NCI-H345 treated with DMSO at 0.1 percent for 48 hours (cell line): ENCODE measurements around the gene B3GNT5.

Experiments
- DNase-seq: peaks from one replicate; lab custom pipeline; 2025; ENCODE audit not compliant: unreplicated experiment; lab: John Stamatoyannopoulos, UW

The B3GNT5 gene

DNA sequence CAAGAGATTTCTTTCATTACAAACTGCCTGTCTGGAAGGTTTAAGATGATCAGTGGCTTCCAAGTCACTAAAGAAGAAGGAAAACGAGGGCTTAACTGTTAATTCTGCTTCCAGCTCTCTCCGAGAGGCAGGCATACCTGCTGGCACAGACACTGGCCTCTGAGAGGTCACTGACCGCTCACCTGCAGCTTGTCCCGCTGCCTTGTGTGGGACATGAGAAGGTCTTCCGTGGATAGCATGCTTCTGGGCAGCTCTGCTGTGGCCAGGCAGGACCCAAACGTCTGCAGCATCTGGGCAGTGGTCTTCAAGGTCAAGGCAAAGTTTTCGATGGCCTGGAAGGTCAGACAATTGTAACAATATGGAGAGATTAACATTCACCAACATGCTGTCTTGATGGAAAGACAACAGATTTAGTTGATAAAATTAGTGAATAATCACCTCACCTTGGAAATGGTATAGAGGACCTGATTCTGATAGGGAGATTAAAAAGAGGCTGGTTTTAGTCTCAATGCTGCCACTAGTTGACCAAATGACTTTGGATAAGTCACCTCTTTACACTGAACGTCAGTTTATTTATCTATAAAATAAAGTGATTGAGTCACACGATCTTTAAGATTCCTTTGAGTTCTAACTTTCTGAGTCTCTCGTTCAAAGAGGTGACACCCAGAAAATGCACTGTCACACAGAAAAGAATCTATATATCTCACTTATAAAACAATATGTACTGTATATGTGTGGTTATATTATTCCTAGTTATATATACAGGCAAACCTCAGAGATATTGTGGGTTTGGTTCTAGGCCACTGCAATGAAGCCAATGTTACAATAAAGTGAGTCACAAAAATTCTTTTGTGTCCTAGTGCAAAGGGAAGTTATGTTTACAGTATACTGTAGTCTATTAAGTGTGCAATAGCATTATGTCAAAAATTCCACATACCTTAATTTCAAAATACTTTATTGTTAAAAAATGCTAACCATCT lies 65.1 kb downstream of the B3GNT5 start:
- no peak for DNase-seq

DNA sequence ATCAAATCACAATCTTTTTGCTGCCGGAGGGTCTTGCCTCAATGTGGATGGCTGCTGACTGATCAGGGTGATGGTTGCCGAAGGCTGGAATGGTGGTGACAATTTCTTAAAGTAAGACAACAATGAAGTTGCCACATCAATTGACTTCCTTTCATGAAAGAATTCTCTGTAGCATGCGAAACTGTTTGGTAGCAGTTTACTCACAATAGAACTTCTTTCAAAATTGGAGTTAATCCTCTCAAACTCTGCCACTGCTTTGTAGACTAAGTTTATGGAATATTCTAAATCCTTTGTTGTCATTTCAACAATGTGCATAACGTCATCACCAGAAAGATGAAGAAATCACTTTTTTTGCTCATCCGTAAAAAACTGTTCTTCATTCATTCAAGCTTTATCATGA lies 65.8 kb downstream of the B3GNT5 start:
- DNase-seq = no peak

DNA sequence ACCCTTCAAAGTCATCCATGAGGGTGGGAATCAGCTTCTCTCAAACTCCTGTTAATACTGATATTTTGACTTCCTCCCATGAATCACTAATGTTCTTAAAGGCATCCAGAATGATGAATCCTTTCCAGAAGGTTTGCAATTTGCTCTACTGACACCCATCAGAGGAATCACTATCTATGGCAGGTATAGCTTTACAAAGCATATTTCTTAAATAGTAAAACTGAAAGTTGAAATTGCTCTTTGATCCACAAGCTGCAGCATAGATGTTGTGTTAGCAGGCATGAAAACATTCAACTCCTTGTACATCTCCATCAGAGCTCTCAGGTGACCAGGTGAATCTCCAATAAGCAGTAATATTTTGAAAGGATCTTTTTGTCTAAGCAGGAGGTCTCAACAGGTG lies 66.3 kb downstream of the B3GNT5 start:
- peak; percentile 46 for DNase-seq
